Uterus (tissue), 2 donors: ENCODE measurements around the gene PAX2.

ENCODE experiments used
- CTCF ChIP-seq, 4 experiments: fragments of 200-600 bp in 2 of 4; fragments of 450-650 bp in 2 of 4; sonication (generic) in 2 of 4; IDR thresholded peaks; one replicate each; pipeline ENCODE4 v1.5.1; 2016 to 2019; ENCODE audit warnings: antibody characterized with exemption in 4 of 4, mild to moderate bottlenecking in 2 of 4, moderate library complexity in 1 of 4
- POLR2A ChIP-seq, 2 donors: fragments of 450-650 bp; IDR thresholded peaks; one replicate each; pipeline ENCODE4 v1.6.1; 2016; ENCODE audit warnings: antibody characterized with exemption in 2 of 2, mild to moderate bottlenecking in 1 of 2, moderate library complexity in 1 of 2

GRCh38 chr10:100714566-100714950 lies 30.8 kb upstream of the PAX2 start:
- TF ChIP-seq CTCF (IDR thresholded peaks at IDR 0.05) (no peak), POLR2A (IDR thresholded peaks at IDR 0.05) (no peak)
